SK-N-SH (cell line): ENCODE results near the gene NCKAP5. TPM values are rescaled to one million over a fixed set of nuclear protein-coding genes. Genes with fewer than 3 reads are reported as not detected.

Experiments used
- CTCF ChIA-PET: fragments of 300-600, 350-600 bp; formaldehyde crosslinking; extraction: SDS; loops from one replicate; lab custom pipeline; 2021; lab: Yijun Ruan, JAX
- POLR2A ChIA-PET: fragments of 350-600 bp; sonication (Branson Sonifier 250); formaldehyde crosslinking; extraction: SDS; loops from one replicate; lab custom pipeline; 2020; ENCODE audit warnings: antibody characterized with exemption, inconsistent platforms; lab: Yijun Ruan, JAX
- DNase-seq: peaks from one replicate; pipeline ENCODE4 v3.0.0; 2012
- H2AFZ ChIP-seq: fragments of 200-600 bp; sonication (generic); 2 replicates; pipeline ENCODE4 v1.8.1; 2016; ENCODE audit warnings: antibody characterized with exemption, mild to moderate bottlenecking, low read depth
- H3F3A ChIP-seq: fragments of 200-600 bp; sonication (generic); replicated peaks from 2 replicates; pipeline ENCODE3; 2016; ENCODE audit warnings: antibody characterized with exemption, mild to moderate bottlenecking; ENCODE audit not compliant: insufficient read depth
- H3K27ac ChIP-seq, 2 experiments: fragments of 200-500 bp in 1 of 2; fragments of 200-600 bp in 1 of 2; sonication (Bioruptor generic) in 1 of 2; sonication (generic), shearing (Covaris generic) in 1 of 2; 2 replicates each; pipeline versions ENCODE4 v1.5.1 to v1.6.1; 2014 to 2016; ENCODE audit warnings: low read depth in 2 of 2, inconsistent platforms in 1 of 2, low read length in 1 of 2, mild to moderate bottlenecking in 1 of 2, mixed read lengths in 1 of 2
- H3K27me3 ChIP-seq: fragments of 200-600 bp; sonication (generic), shearing (Covaris generic); 2 replicates; pipeline ENCODE4 v1.6.1; 2016; ENCODE audit warnings: mixed run types; ENCODE audit not compliant: insufficient read depth
- H3K36me3 ChIP-seq, 2 experiments: fragments of 200-500 bp in 1 of 2; fragments of 200-600 bp in 1 of 2; sonication (Bioruptor generic) in 1 of 2; sonication (generic) in 1 of 2; replicated peaks in 1 of 2; 2 replicates each; pipeline versions ENCODE3 to v1.5.1; 2014 to 2016; ENCODE audit warnings: low read length in 1 of 2, mild to moderate bottlenecking in 1 of 2; ENCODE audit not compliant: insufficient read depth in 2 of 2, control insufficient read depth in 1 of 2
- H3K4me1 ChIP-seq, 2 experiments: fragments of 200-500 bp in 1 of 2; fragments of 200-600 bp in 1 of 2; sonication (Bioruptor generic) in 1 of 2; sonication (generic), shearing (Covaris generic) in 1 of 2; 2 replicates each; pipeline versions ENCODE4 v1.5.1 to v1.6.1; 2014 to 2016; ENCODE audit warnings: low read depth in 1 of 2, low read length in 1 of 2, mixed run types in 1 of 2; ENCODE audit not compliant: insufficient read depth in 2 of 2, control insufficient read depth in 1 of 2
- H3K4me2 ChIP-seq: fragments of 200-600 bp; sonication (generic), shearing (Covaris generic); 2 replicates; pipeline ENCODE4 v1.6.1; 2017; ENCODE audit warnings: mixed run types
- H3K4me3 ChIP-seq, 2 experiments: fragments of 200-500 bp in 1 of 2; fragments of 200-600 bp in 1 of 2; sonication (Bioruptor generic) in 1 of 2; sonication (generic), shearing (Covaris generic) in 1 of 2; 2 replicates each; pipeline versions ENCODE4 v1.5.1 to v1.8.1; 2014 to 2016; ENCODE audit warnings: low read depth in 2 of 2, inconsistent platforms in 1 of 2, low read length in 1 of 2, mild to moderate bottlenecking in 1 of 2, mixed read lengths in 1 of 2, moderate library complexity in 1 of 2
- H3K79me2 ChIP-seq: fragments of 200-600 bp; sonication (generic); 2 replicates; pipeline ENCODE4 v1.8.1; 2017; ENCODE audit warnings: mild to moderate bottlenecking; ENCODE audit not compliant: insufficient read depth
- H3K9ac ChIP-seq: fragments of 200-600 bp; sonication (generic); 2 replicates; pipeline ENCODE4 v1.6.1; 2017; ENCODE audit warnings: mixed run types
- H3K9me2 ChIP-seq: fragments of 200-600 bp; sonication (generic); 2 replicates; pipeline ENCODE4 v1.6.1; 2017; ENCODE audit warnings: mixed run types
- H3K9me3 ChIP-seq: fragments of 200-600 bp; sonication (generic); 2 replicates; pipeline ENCODE4 v1.6.1; 2017; ENCODE audit warnings: mixed run types, mild to moderate bottlenecking, moderate library complexity
- H4K20me1 ChIP-seq: fragments of 200-600 bp; sonication (generic); 2 replicates; pipeline ENCODE4 v1.6.1; 2017; ENCODE audit warnings: mild to moderate bottlenecking, mixed run types; ENCODE audit not compliant: insufficient read depth
- EP300 ChIP-seq, 2 experiments: IDR thresholded peaks; 2 replicates each; pipeline versions ENCODE4 v1.4.0 to v1.6.1; 2012; ENCODE audit warnings: borderline replicate concordance in 1 of 2, low read depth in 1 of 2, low read length in 1 of 2
- FOXJ3 ChIP-seq: sonication (generic); formaldehyde crosslinking; IDR thresholded peaks from 2 replicates; pipeline ENCODE4 v1.5.1; 2020; ENCODE audit warnings: mild to moderate bottlenecking, missing genetic modification reagents
- GATA2 ChIP-seq: sonication (generic); formaldehyde crosslinking; IDR thresholded peaks from 2 replicates; pipeline ENCODE4 v1.5.0; 2020; ENCODE audit warnings: mild to moderate bottlenecking, missing genetic modification reagents
- IRF3 ChIP-seq: fragments of 150-350 bp; IDR thresholded peaks from 2 replicates; pipeline ENCODE4 v1.6.1; 2016; ENCODE audit warnings: mild to moderate bottlenecking, low read depth, low read length
- MXI1 ChIP-seq: IDR thresholded peaks from 2 replicates; pipeline ENCODE4 v1.6.1; 2012; ENCODE audit warnings: mild to moderate bottlenecking, low read depth, low read length, improper control_type of control experiment
- NFIC ChIP-seq: IDR thresholded peaks from 2 replicates; pipeline ENCODE4 v1.4.0; 2012; ENCODE audit warnings: borderline replicate concordance
- PBX3 ChIP-seq: IDR thresholded peaks from 2 replicates; pipeline ENCODE4; 2012
- RAD21 ChIP-seq: IDR thresholded peaks from 2 replicates; pipeline ENCODE4 v1.6.1; 2012; ENCODE audit warnings: mild to moderate bottlenecking, low read length
- RFX5 ChIP-seq: IDR thresholded peaks from 2 replicates; pipeline ENCODE4 v1.6.1; 2012; ENCODE audit warnings: mild to moderate bottlenecking, improper control_type of control experiment, low read length
- RXRA ChIP-seq: IDR thresholded peaks from 2 replicates; pipeline ENCODE4 v1.4.0; 2012; ENCODE audit warnings: low read depth, mild to moderate bottlenecking, borderline replicate concordance
- TAF1 ChIP-seq: IDR thresholded peaks from 2 replicates; pipeline ENCODE4 v1.6.1; 2012; ENCODE audit warnings: low read depth, mild to moderate bottlenecking, low read length, moderate library complexity, borderline replicate concordance
- TCF12 ChIP-seq: IDR thresholded peaks from 2 replicates; pipeline ENCODE4 v1.4.0; 2012
- USF1 ChIP-seq: IDR thresholded peaks from 2 replicates; pipeline ENCODE4 v1.4.0; 2012; ENCODE audit warnings: low read depth, borderline replicate concordance
- USF2 ChIP-seq: fragments of 150-350 bp; IDR thresholded peaks from 2 replicates; pipeline ENCODE4 v1.6.1; 2017; ENCODE audit warnings: antibody characterized with exemption, low read length, low read depth, borderline replicate concordance
- YY1 ChIP-seq: IDR thresholded peaks from 2 replicates; pipeline ENCODE4 v1.4.0; 2012; ENCODE audit warnings: low read depth, mild to moderate bottlenecking
- WGBS: methylation state at CpG from one replicate; pipeline ENCODE4 v1.1.6; 2017; ENCODE audit warnings: low lambda C conversion rate; 5-methylcytosine and 5-hydroxymethylcytosine counted together
- polyA plus RNA-seq, 3 experiments: library from polyadenylated mRNA; depleted of rRNA; stranded (reverse); fragments of >200 nt; gene quantifications; 2 replicates each; pipeline ENCODE4 v1.2.3, GENCODE V29; 2012

NCKAP5 gene
- polyA plus RNA-seq, 1 of the 3 experiments (the other 2 are of a cell fraction), result 0.02 TPM

DNA sequence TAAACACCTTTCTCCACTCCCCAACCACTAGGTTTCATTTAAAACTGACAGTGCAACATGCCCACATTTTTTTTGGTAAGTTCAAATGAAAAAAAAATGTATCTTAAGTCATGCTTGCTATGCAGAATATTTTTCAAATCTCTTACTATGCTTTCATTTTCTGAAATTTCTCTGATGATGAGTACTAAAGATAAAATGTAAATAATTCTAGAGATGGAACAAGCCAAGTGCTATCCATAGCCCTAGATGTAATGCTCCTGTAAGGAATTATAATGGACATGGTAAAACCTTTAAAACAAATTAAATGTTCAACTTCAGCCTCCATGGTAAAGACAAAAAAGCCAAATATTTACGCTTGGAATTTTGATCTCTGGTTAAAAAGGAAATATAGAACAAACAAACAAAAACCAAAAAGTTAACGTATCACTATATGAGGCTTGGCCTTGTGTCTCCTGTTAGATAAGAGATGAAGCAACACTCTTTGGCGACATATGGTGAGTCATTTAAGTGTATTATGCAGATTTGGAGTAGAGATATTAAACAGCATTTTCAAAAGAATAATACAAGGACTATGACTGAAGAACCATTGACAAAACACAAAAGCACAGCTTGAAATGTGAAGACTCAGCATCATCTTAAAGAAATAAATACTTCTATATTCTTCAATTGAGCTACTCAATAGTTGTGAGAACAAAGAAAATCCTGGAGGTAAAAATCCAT, 506.2 kb downstream of the NCKAP5 start:
- Histone ChIP-seq H3K79me2 (no peaks in the 10 kb centered on the region), H3K36me3 (no peaks in the 10 kb centered on the region)
- WGBS, result 40% methylated on average over 3 of the region's 3 CpGs
- POLR2A ChIA-PET, result no interaction called here
- TF ChIP-seq MXI1, result no peak
- no peak for TF ChIP-seq NFIC
- no peak for TF ChIP-seq RAD21
- TF ChIP-seq PBX3, result no peak
- TF ChIP-seq USF2, result no peak
- TF ChIP-seq TAF1, result no peak
- TF ChIP-seq RXRA, result no peak
- TF ChIP-seq YY1, result no peak
- no peak for TF ChIP-seq FOXJ3 (CRISPR knock-in tag)
- no peak for TF ChIP-seq RFX5
- no peak for TF ChIP-seq GATA2 (CRISPR knock-in tag)
- no peak for TF ChIP-seq TCF12
- no peak for TF ChIP-seq USF1
- no peak for TF ChIP-seq EP300 (IDR thresholded peaks at IDR 0.05; ENCODE audit: borderline replicate concordance in 1 of 2, low read depth in 1 of 2, low read length in 1 of 2)
- no peak for TF ChIP-seq IRF3
- TF ChIP-seq, all 33 proteins: peak for 0
- no peaks in the 10 kb centered on the region for H4K20me1 ChIP-seq
- H3K4me1 ChIP-seq, result no peaks in the 10 kb centered on the region; a peak in 1 of 4 replicates
- H3K9me2 ChIP-seq, result no peaks in the 10 kb centered on the region
- H3K9me3 ChIP-seq, result no peaks in the 10 kb centered on the region
- CTCF ChIA-PET, result no interaction called here
- DNase-seq, result no peak
- H2AFZ ChIP-seq, result no peak overlapping the region
- no peak overlapping the region for H3K27ac ChIP-seq
- no peak overlapping the region for H3K9ac ChIP-seq
- H3F3A ChIP-seq, result no peaks in the 10 kb centered on the region
- H3K4me2 ChIP-seq, result no peak overlapping the region
- no peak overlapping the region for H3K4me3 ChIP-seq
- no peaks in the 10 kb centered on the region for H3K27me3 ChIP-seq
